Measurements from ENCODE around the gene AKAP13. TPM values are rescaled to one million over a fixed set of nuclear protein-coding genes. Genes with fewer than 3 reads are reported as not detected.

The AKAP13 gene
- total RNA-seq, 1 experiment from 2014 or later, result 47.3 TPM

DNA sequence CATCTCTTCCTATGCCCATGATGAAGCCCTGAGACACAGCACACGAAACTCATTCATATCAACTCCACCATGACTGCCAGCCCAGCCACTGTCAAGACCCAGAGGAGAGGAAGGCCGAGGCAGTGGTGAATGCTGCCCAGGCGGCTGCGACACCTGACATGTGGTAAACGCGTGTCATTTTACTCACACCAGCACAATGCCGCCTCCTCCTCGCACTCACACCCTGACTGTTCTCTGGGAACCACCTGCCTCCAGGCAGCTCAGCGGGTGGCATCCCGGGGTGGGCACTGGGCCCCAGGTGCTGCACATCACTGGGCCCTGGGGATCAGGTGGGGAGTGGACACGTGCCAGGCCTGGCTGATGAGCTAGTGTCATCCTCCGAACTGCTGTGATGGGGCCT is 392.8 kb downstream of the AKAP13 start:
- Mint-ChIP-seq H3K4me1 (peaks cover 18 to 20% of the 10 kb centered on the region in 2 experiments), H3K27ac (peak overlapping the region; percentile 46 to 85 (median 80); a peak in 4 of 7 replicates), H3K4me3 (no peak overlapping the region), H3K36me3 (ENCODE audit: insufficient read depth in 1 of 3, low read depth in 3 of 3) (peaks cover 17 to 28% (median 20%) of the 10 kb centered on the region in 3 experiments; a peak in 6 of 7 replicates), H3K27me3 (ENCODE audit: low read depth) (no peaks in the 10 kb centered on the region), H3K9me3 (no peaks in the 10 kb centered on the region)
- no peak overlapping the region for H3K14ac ChIP-seq (ENCODE audit: insufficient read depth, low read length)
- H3K4ac ChIP-seq (ENCODE audit: low read depth, low read length), result no peak overlapping the region
- H3K56ac ChIP-seq (ENCODE audit: insufficient read length, low read depth, low read length), result no peak overlapping the region
- H2BK120ac ChIP-seq (ENCODE audit: low read depth, low read length, poor library complexity, severe bottlenecking), result no peak overlapping the region
- no peak overlapping the region for H2BK5ac ChIP-seq (ENCODE audit: insufficient read length, low read length)
- no peak overlapping the region for H3K23ac ChIP-seq (ENCODE audit: insufficient read length, low read depth, low read length)
- H4K91ac ChIP-seq (ENCODE audit: insufficient read length, low read depth, low read length), result no peak overlapping the region
- no peak overlapping the region for H3K27ac ChIP-seq (ENCODE audit: insufficient read length, low read depth, low read length)
- H2BK12ac ChIP-seq (ENCODE audit: insufficient read length, low read depth, low read length), result no peak overlapping the region
- TF ChIP-seq, protein P1, sequence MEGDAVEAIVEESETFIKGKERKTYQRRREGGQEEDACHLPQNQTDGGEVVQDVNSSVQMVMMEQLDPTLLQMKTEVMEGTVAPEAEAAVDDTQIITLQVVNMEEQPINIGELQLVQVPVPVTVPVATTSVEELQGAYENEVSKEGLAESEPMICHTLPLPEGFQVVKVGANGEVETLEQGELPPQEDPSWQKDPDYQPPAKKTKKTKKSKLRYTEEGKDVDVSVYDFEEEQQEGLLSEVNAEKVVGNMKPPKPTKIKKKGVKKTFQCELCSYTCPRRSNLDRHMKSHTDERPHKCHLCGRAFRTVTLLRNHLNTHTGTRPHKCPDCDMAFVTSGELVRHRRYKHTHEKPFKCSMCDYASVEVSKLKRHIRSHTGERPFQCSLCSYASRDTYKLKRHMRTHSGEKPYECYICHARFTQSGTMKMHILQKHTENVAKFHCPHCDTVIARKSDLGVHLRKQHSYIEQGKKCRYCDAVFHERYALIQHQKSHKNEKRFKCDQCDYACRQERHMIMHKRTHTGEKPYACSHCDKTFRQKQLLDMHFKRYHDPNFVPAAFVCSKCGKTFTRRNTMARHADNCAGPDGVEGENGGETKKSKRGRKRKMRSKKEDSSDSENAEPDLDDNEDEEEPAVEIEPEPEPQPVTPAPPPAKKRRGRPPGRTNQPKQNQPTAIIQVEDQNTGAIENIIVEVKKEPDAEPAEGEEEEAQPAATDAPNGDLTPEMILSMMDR (conservative IDR thresholded peaks at IDR 0.05), result no peak
- H2BK20ac ChIP-seq (ENCODE audit: low read depth, low read length, poor library complexity, severe bottlenecking), result no peak overlapping the region
- H4K20me1 ChIP-seq (ENCODE audit: control insufficient read depth, insufficient read depth, insufficient read length), result no peaks in the 10 kb centered on the region
- H3K79me1 ChIP-seq (ENCODE audit: insufficient read depth, low read depth, low read length, poor library complexity, severe bottlenecking), result peaks cover 19% of the 10 kb centered on the region
- H3T11ph ChIP-seq (ENCODE audit: low read length), result no peak overlapping the region
- no peak overlapping the region for H4K8ac ChIP-seq (replicated peaks; ENCODE audit: insufficient read length, low read depth, low read length)
- no peaks in the 10 kb centered on the region for H3K23me2 ChIP-seq (ENCODE audit: insufficient read length, low read depth, low read length, poor library complexity, severe bottlenecking)
- H3K18ac ChIP-seq (ENCODE audit: insufficient read length, low read depth, low read length), result no peak overlapping the region
- no peak overlapping the region for H2AK5ac ChIP-seq (ENCODE audit: insufficient read length, low read length)
- H3K27me3 ChIP-seq (ENCODE audit: insufficient read depth, low read length), result no peaks in the 10 kb centered on the region
- peaks cover 25% of the 10 kb centered on the region for H3K79me2 ChIP-seq (ENCODE audit: insufficient read depth, low read length)
- H4K5ac ChIP-seq (ENCODE audit: insufficient read length, low read depth, low read length), result no peak overlapping the region
- no peak for DNase-seq
- no peak overlapping the region for H3K4me2 ChIP-seq (ENCODE audit: insufficient read depth, insufficient read length, low read length)
- H3K9ac ChIP-seq (ENCODE audit: extremely low read depth, insufficient read length, low read length), result no peak overlapping the region
- no peaks in the 10 kb centered on the region; the same call in 1 of the 2 replicates for H3K4me1 ChIP-seq (ENCODE audit: insufficient read depth, low read length)
- WGBS (ENCODE audit: extremely low coverage, insufficient read length, low lambda C conversion rate), result no CpG with 5 or more reads among the region's 12 CpGs
- no peak overlapping the region for H2BK15ac ChIP-seq (ENCODE audit: low read depth, low read length)
- no peak overlapping the region for H2AFZ ChIP-seq (ENCODE audit: low read length)
- H3K9me3 ChIP-seq (ENCODE audit: control insufficient read depth, low read depth, low read length), result no peaks in the 10 kb centered on the region
